NCI-H128 (cell line): ENCODE measurements around the gene GAB1.
A peak's percentile ranks its signal among the peaks of the same experiment; 100 is the strongest.

Experiments
- DNase-seq: peaks from one replicate; lab custom pipeline; 2025; ENCODE audit not compliant: unreplicated experiment; lab: John Stamatoyannopoulos, UW

Gene GAB1

GRCh38 chr4:143473334-143474126 lies 136.9 kb downstream of the GAB1 start:
- no peak for DNase-seq

GRCh38 chr4:143477487-143477886 lies 140.8 kb downstream of the GAB1 start:
- no peak for DNase-seq

GRCh38 chr4:143481361-143481760 lies 144.7 kb downstream of the GAB1 start:
- no peak for DNase-seq

GRCh38 chr4:143482840-143483239 lies 146.2 kb downstream of the GAB1 start:
- DNase-seq: no peak

GRCh38 chr4:143486314-143486713 lies 149.6 kb downstream of the GAB1 start:
- DNase-seq: no peak

GRCh38 chr4:143488687-143489086 lies 152.0 kb downstream of the GAB1 start:
- DNase-seq: no peak

GRCh38 chr4:143489106-143489505 lies 152.4 kb downstream of the GAB1 start:
- no peak for DNase-seq

- DNase-seq: no peak
Measured at GRCh38 chr4:143498021-143498420, 161.3 kb downstream of the GAB1 start.

- no peak for DNase-seq
Measured at GRCh38 chr4:143502231-143502630, 165.6 kb downstream of the GAB1 start.

- no peak for DNase-seq
Measured at GRCh38 chr4:143506031-143506430, 169.4 kb downstream of the GAB1 start.

- no peak for DNase-seq
Measured at GRCh38 chr4:143511906-143512305, 175.2 kb downstream of the GAB1 start.

GRCh38 chr4:143512978-143513313 lies 176.3 kb downstream of the GAB1 start:
- no peak for DNase-seq

GRCh38 chr4:143513314-143514168 lies 176.9 kb downstream of the GAB1 start, which contains the start of gene SMARCA5:
TSS of gene SMARCA5 (plus strand) at chr4:143513702. CDS start at chr4:143513925, 223 bp downstream.
- peak; percentile 90 for DNase-seq

GRCh38 chr4:143514169-143514495 lies 177.5 kb downstream of the GAB1 start:
- no peak for DNase-seq

- peak; percentile 3 for DNase-seq
Measured at GRCh38 chr4:143514497-143514896, 177.8 kb downstream of the GAB1 start.

GRCh38 chr4:143514901-143515300 lies 178.2 kb downstream of the GAB1 start:
- no peak for DNase-seq

- no peak for DNase-seq
Measured at GRCh38 chr4:143515905-143516304, 179.2 kb downstream of the GAB1 start.

- DNase-seq: no peak
Measured at GRCh38 chr4:143517764-143518163, 181.1 kb downstream of the GAB1 start.
